Coronary artery (tissue), 2 donors: Measurements from ENCODE around the gene UBC.
"Not testable (repeated sequence)": the region's sequence is repeated elsewhere in the genome, so short reads cannot be mapped to it uniquely, and the experiment has no call there.

Experiments
- DNase-seq: peaks from one replicate; pipeline ENCODE4 v3.0.0-alpha.2; 2017; ENCODE audit warnings: low spot score
- H3K27ac ChIP-seq, 2 donors: fragments of 200-600 bp; sonication (generic); one replicate each; pipeline ENCODE4 v1.5.1; 2016 to 2019
- H3K4me3 ChIP-seq: fragments of 200-600 bp; sonication (generic); 2 replicates; pipeline ENCODE4 v1.5.1; 2016; ENCODE audit warnings: mild to moderate bottlenecking, moderate library complexity
- TF ChIP-seq, protein P1 (sequence below): fragments of 200-600 bp; sonication (generic); IDR thresholded peaks from one replicate; pipeline ENCODE4 v1.5.1; 2019; ENCODE audit warnings: antibody characterized with exemption

UBC gene

DNA sequence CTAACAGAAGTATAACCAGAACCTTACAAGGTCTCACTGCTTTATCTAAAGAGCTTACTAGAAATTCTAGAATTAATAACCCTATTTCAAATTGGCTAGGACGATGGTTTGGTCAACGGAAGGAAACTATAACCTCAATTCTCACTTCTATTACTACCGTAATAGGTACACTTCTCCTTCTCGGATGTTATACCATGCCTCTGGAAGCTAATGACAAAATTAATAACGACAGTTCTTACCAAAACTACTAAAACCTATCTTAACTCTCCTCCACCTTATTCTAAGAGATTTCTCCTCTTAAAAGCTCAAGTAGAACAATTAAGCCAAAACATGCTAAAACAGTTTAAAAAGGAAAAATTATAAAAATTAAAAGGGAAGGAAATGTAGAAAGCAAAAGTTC is 23.7 kb upstream of the UBC start:
- TF ChIP-seq, protein P1, sequence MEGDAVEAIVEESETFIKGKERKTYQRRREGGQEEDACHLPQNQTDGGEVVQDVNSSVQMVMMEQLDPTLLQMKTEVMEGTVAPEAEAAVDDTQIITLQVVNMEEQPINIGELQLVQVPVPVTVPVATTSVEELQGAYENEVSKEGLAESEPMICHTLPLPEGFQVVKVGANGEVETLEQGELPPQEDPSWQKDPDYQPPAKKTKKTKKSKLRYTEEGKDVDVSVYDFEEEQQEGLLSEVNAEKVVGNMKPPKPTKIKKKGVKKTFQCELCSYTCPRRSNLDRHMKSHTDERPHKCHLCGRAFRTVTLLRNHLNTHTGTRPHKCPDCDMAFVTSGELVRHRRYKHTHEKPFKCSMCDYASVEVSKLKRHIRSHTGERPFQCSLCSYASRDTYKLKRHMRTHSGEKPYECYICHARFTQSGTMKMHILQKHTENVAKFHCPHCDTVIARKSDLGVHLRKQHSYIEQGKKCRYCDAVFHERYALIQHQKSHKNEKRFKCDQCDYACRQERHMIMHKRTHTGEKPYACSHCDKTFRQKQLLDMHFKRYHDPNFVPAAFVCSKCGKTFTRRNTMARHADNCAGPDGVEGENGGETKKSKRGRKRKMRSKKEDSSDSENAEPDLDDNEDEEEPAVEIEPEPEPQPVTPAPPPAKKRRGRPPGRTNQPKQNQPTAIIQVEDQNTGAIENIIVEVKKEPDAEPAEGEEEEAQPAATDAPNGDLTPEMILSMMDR: no peak
- Histone ChIP-seq H3K4me3 (peak overlapping the region; percentile 69), H3K27ac (peak overlapping the region; percentile 57 to 90)
- no peak for DNase-seq

- not testable (repeated sequence) for H3K27ac ChIP-seq, H3K4me3 ChIP-seq, DNase-seq
Observed at GRCh38 chr12:124931528-124931927, 17.1 kb upstream of the UBC start.

DNA sequence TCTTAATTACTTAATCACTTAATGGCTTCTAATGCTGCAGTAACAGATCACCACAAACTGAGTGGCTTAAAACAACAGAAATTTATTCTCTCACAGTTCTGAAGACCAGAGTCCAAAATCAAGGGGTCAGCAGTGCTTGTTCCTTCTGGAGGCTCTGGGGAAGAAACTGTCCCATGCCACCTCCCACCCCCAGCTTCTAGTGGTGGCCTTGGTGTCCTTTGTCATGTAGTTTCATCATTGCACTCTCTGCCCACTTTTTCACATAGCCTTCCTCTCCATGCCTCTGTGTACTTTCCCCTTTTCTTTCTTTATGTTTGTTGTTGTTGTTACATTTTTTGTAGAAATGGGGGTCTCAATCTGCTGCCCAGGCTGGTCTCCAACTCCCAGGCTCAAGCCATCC is 16.1 kb upstream of the UBC start:
- no peak for DNase-seq
- TF ChIP-seq, protein P1: no peak
- Histone ChIP-seq H3K4me3 (no peak overlapping the region), H3K27ac (no peak overlapping the region)

- H3K27ac ChIP-seq: no peak overlapping the region
Observed at GRCh38 chr12:124929649-124930419, 15.4 kb upstream of the UBC start.

GRCh38 chr12:124928912-124929530 is 14.6 kb upstream of the UBC start:
- H3K27ac ChIP-seq: peak overlapping the region in 1 of 2 donors; percentile 28
- DNase-seq: no peak
- no peak overlapping the region for H3K4me3 ChIP-seq
- TF ChIP-seq, protein P1: no peak

More at GRCh38 chr12:124929649-124930419, 15.4 kb upstream of the UBC start:
- no peak for DNase-seq
- H3K4me3 ChIP-seq: no peak overlapping the region
- TF ChIP-seq, protein P1: no peak

DNA sequence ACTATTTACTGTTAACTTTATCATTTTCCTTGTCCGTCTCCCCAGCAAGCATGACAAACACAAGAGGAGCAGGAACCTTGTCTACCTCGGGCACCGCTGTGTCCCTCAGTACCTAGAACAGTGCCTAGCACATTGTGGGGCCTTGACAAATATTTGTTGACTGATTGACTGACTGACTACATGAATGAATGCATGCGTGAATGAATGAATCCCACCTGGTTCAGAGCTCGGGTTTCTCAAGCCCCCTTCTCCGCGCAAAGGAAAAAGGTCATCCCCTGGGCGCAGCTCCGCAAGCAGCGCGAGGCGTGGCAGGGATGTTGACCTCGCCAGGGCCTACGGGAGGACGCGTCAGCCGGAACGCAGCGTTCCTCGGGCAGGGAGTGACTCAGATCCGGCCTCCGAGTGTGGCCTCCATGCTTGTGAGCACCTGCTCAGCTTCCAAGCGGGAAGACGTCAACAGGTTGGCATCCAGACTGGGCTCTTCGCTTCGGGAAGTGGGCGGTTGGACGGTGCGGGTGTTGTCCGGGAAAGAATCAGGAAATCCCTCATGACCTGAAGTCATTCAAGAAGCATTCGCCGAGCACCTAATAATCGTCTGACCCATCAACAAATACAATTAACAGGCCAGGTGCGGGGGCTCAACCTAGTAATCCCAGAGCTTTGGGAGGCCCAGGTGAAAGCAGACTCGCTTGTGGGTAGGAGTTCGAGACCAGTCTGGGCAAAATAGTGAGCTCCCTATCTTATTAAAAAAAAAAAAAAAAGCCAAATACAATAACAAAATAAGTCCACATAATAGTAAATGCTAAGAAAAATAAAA is 13.9 kb upstream of the UBC start:
- Histone ChIP-seq H3K27ac (peak overlapping the region; percentile 92 to 93), H3K4me3 (peak overlapping the region; percentile 80)
- DNase-seq: peak; percentile 89
- TF ChIP-seq, protein P1: no peak
